Fibroblast of villous mesenchyme (primary cell): ENCODE measurements around the gene METTL25. TPM values are rescaled to one million over a fixed set of nuclear protein-coding genes. Genes with fewer than 3 reads are reported as not detected.

Source experiments
- DNase-seq: peaks from one replicate; pipeline ENCODE4 v3.0.0-alpha.2; 2010; ENCODE audit warnings: low read depth
- H3K4me3 ChIP-seq: 2 replicates; pipeline ENCODE4 v1.5.1; 2011; ENCODE audit warnings: low read depth, mild to moderate bottlenecking, low read length
- total RNA-seq: library from RNA; depleted of rRNA; stranded (reverse); fragments of >200 nt; gene quantifications from 2 replicates; pipeline ENCODE4 v1.2.3, GENCODE V29; 2012
- TF ChIP-seq, protein P1 (sequence below): IDR thresholded peaks from 2 replicates; pipeline ENCODE4 v1.5.1; 2012; ENCODE audit warnings: low read depth, mild to moderate bottlenecking, low read length; ENCODE audit not compliant: insufficient read depth

The METTL25 gene
- total RNA-seq, 1 donor = 13.8 TPM

DNA sequence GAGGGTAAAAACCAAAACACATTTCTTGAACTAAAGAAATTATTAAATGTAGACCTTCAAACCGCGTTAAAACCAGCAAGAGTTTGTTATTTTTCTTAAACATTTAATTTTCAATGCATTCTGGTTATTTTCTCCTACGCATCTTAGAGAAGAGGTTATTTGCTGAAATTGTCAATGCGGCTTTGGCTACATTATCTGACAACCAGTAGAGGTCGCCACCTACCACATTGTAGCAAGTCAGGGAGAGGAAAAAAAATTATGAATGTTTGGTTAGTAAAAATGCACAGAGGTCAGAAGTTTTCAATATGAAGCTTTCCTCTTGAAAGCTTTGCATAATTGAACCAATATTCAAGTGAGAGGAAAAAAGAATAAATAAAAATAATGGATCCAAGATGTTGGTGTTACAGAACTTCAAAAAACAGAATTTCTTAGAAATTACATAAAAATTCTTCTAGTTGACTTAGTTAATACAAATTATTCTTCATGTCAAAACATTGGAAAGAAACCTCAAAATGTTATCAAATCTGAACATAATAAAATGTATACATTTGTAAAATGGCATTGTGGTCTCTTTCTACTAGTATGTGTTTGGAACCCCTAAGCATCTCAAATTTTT, 168.9 kb downstream of the METTL25 start:
- TF ChIP-seq, protein P1, sequence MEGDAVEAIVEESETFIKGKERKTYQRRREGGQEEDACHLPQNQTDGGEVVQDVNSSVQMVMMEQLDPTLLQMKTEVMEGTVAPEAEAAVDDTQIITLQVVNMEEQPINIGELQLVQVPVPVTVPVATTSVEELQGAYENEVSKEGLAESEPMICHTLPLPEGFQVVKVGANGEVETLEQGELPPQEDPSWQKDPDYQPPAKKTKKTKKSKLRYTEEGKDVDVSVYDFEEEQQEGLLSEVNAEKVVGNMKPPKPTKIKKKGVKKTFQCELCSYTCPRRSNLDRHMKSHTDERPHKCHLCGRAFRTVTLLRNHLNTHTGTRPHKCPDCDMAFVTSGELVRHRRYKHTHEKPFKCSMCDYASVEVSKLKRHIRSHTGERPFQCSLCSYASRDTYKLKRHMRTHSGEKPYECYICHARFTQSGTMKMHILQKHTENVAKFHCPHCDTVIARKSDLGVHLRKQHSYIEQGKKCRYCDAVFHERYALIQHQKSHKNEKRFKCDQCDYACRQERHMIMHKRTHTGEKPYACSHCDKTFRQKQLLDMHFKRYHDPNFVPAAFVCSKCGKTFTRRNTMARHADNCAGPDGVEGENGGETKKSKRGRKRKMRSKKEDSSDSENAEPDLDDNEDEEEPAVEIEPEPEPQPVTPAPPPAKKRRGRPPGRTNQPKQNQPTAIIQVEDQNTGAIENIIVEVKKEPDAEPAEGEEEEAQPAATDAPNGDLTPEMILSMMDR = peak; percentile 88
- H3K4me3 ChIP-seq = no peak overlapping the region
- peak; percentile 59 for DNase-seq

Other genes starting within 250 kb of the METTL25 start
- gene CCDC59, start 142 bp upstream of the METTL25 start, total RNA-seq = 41.6 and 47.5 TPM in 2 replicates